ENCODE results near the gene OR5AU1.
"Not testable (repeated sequence)": the region's sequence is repeated elsewhere in the genome, so short reads cannot be mapped to it uniquely, and the experiment has no call there.

The OR5AU1 gene

DNA sequence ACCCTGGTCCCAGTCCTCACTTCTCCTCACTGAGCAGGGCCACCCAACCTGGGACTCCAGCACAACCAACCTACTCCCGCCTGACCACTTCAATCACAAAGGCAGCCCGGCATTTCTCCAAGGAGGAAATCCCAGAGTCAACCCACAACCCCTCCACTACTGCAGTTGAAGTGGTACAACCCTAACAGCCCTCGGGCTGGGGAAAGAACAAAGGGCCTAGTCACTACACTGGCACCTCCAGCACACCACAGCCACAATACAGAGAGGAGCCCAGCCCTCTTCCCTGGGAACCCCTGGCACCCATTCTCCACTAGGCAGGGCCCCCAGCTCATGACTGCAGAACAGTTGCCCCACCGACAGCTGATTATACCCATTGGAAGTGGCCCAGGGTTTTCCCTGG, 13.7 kb upstream of the OR5AU1 start:
- DNase-seq = no peak

DNA sequence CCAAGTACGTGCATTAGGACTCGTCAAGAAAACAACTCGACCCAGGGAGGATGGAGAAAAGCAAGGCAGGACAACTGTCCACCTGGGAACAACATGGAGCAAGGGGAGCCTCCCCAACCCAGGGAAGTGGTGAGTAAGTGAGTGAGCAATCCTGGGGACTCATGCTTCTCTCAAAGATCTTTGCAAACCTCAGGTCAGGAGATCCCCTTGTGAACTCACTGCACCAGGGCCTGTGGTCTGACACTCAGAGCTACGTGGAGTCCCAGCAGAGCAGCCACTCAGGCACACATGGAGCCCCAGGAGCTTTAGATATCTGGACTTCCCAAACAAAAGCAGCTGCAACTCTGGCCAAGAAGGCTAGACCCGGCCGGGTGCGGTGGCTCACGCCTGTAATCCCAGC, 12.2 kb upstream of the OR5AU1 start:
- no peak for DNase-seq

DNA sequence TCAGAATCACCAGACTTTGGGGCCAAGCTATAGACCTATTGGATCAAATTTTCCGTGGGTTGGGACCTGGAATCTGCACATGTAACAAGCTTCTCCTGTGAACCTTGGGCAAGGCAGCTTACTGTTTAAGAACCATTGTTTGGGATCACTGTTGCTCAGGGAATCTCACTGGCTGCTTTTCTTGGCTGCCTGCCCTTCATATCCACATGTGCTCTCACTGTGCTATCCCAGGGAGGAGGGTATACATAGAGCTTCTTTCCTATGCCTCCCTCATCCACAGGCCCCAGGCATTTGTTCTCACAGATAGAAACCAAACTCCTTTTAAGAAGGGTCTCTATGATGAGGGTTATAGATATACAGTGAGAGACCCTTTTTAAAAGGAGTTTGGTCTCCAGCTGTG, 9.8 kb upstream of the OR5AU1 start:
- not testable (repeated sequence) for DNase-seq

DNA sequence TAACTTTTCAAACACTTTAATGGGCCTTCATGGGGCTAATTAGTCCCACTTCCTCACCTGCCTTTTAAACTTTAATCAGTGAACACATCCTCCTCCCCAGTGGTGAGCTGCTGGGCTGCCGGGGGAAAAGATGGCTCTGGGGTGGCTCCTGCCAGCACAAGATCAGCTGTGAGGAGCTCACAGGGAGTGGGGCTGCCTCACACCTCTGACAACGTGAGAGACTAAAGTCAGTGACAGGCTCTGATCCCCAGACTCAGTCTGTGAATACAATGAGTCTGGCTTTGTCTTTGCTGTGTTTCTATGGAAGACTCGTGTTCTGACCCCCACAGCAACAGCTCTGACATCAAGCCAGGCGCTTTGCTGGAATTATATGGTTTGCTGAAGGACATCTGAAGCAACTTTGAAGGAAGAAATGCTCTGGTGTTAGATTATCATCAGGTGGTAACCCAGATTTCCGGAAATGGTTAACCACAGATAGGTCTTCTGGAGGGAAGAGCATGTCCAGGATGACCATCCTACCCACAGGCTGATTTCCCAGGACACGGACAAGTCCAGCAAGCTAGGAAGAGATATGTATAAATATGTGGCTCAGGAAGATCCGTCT, 9.2 kb upstream of the OR5AU1 start:
- not testable (repeated sequence) for DNase-seq

DNA sequence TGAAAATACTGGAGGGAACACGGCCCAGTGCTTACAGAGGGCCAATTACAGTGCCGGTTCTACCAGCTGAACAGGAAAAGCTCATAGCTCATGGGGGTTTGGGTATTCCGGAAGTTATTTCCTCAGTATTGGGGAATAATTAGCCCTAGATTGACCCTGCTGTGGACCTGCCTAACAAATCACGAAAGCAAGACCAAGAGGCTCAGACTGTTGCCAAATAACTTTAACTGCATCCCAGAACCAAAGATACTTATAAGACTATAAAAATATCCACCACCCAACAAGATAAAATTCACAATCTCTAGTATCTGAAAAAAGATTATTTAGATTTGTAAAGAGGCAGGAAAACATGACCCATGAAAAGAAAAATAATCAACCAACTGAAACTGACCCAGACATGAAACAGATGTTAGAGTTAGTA, 8.0 kb upstream of the OR5AU1 start:
- DNase-seq = no peak

DNA sequence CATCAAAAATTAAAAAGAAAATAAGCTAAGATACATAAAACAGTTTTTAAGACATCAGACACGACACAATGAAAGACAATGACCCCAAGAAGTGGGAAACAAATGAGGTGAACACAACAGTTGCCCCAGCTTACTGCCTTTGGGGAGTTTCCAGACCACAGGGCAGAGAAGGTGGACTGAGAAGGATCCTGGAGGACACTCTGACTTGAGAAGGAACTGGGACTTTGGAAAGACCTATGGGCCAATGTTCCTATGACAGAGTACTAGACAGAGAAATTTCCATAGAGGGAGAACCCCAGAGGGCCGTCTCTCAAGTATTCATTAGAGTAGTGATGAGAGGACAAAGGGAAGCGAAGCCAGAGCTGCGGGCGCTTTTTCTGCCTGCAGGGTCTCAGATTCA, 6.2 kb upstream of the OR5AU1 start:
- DNase-seq = no peak

DNA sequence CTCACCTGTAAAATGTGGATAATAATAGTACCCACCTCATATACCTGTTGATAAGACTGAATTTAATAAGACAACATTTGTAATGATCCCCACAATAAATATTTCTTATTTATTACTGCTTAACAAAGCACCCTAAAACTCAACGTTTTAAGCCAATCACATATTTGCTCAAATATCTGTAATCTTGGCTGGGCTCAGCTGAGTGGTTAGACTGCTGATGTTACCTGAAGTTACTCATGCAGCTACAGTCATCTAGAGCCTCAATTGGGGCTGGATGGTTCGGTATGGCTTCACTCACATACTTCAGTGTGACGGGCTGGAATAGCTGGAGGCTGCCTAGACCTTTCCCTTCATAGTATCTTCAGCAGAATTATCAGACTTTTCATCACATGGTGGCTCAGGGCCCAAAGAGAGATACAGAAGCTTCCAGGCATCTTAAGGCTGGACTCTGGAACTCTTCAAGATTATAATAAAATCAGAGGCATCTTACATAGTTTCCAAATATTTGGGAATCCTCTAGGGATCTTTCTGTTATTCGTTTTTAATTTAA, 4.3 kb upstream of the OR5AU1 start:
- DNase-seq = no peak

DNA sequence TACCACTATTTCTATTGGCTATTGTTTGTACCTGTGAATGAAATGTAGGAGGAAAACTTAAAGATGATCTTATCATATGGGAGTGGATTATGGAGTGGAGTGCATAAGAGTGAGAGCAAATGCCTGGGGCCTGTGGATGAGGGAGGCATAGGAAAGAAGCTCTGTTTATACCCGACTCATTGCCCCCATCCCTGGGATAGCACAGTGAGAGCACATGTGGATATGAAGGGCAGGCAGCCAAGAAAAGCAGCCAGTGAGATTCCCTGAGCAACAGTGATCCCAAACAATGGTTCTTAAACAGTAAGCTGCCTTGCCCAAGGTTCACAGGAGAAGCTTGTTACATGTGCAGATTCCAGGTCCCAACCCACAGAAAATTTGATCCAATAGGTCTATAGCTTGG, 2.3 kb upstream of the OR5AU1 start:
- not testable (repeated sequence) for DNase-seq

DNA sequence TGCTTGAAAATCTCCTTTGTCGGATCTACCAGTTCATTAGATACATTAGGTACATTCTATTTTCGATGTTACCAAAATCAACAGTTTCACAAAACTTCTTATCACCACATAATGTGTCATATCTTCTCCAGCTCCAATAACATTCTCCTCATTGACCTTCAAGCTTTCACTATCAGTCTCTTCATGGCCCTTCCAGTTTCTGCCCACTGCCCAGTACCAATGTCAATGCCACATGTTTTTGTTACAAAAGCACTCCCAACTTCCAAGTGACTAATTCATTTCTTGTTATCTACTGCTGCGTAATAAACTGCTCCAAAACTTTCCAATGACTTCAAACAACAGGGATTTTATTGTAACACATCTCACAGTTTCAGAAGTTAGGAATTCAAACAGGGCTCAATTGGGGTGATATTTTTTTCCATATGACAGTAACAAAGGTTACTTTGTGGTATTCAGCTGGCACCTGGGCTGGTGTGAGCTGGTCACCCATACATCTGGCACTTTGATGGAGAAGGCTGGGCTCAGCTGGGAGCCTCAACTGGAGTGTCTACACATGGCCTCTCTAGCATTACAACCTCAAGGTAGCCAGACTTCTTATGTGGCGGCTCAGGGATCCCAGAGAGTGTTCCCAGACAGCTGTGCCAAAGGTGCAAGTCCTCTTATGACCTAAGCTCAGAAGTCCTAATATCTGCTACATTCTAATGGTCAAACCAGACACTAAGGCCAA, 6.1 kb downstream of the OR5AU1 start:
- no peak for DNase-seq

DNA sequence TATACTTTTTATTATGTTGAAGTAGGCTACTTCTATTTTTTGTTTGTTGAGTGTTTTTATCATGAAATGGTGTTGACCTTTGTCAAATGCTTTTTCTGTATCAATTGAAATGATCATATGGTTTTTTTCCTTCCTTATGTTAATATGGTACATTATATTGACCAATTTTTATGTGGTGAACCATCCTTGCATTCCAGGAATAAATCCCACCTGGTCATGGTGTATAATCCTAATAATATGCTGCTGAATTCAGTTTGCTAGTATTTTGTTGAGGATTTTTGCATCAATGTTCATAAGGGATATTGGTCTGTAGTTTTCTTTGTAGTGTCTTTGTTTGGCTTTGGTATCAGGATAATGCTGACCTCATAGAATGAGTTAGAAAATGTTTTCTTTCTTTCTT, 10.4 kb downstream of the OR5AU1 start:
- no peak for DNase-seq

DNA sequence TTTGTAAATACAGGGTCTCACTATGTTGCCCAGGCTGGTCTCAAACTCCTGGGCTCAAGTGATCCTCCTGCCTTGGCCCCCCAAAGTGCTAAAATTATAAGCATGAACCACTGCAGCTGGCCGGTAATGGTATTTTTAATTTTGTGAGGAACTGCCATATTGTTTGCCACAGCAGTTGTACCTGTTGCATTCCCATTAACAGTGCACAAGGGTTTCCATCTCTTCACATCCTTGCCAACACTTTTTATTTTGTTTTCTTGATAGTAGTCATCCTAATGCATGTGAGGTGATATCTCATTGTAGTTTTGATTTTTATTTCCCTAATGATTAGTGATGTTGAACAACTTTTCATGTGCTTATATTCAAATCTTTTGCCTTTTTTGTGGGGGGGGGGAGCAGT, 13.5 kb downstream of the OR5AU1 start:
- DNase-seq = no peak

DNA sequence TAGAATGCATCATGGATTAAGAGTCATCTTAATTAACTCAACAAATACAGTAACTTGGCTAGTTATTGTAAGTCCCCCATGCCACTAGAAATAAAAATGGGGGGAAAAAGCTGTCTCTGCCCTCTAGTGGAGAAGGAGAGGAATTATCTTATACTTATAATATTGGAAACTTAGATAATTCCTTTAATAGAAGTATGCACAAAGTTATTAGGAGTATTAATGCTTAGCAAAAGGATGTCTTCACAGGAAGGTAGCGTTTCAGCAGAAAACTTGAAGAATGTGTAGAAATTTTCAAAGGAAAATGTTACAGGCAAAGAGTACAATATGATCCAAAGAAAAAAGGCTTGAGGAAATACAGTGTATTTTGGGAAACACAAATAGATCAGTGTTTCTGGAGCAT, 19.8 kb downstream of the OR5AU1 start:
- DNase-seq = peak; percentile 1

DNA sequence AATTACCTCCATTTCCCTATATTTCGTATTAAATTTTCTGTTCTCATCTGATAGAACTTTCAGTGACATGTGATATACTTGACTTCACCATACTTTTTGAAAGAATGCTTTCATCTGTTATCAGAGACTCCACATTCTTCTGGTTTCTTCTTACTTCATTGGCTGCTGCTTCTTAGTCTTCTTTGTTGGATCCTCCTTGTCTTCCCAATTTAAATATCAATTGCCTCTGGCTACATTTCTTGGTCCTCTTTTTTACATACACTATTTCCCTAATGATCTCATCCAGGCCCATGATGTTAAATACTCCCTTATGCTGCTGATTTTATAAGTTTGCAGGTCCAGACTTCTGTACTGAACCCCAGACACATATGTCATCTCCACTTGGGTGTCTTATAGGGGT, 22.0 kb downstream of the OR5AU1 start:
- no peak for DNase-seq

DNA sequence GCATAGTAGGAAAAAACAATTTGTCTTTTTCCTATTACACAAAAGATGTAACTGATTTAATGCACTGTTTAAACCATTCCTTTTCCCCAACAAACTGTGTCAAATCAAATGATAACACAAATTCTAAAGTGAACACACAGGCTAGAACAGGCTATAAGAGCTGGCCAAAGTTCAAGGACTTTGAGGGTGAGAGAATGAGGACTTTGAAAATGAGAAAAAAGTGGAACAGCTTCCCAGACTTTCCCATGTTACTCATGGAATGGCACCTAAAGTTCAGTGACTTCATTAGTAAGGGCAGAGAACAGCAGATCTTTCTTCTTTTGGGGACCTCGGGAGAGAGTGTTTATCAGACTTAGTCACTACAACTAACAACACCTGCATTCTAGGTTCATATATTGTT, 32.4 kb downstream of the OR5AU1 start:
- DNase-seq = no peak

DNA sequence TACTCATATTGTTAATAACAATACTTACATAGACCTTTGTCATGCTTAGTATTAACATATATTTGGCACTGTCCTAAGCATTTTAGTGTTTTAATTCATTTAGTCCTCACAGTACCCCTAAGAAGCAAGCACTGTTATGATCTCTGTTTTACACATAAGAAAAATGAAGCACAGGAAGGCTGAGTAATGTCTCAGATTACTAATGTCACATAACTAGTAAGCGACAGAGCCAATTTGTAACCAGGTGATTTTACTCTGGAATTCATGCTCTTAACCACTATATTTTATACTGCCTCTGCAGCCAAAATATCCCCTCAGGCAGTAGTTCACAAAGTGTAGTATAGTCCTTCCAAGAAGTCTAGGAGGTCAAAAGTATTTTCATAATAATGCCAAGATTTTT, 34.7 kb downstream of the OR5AU1 start:
- no peak for DNase-seq

DNA sequence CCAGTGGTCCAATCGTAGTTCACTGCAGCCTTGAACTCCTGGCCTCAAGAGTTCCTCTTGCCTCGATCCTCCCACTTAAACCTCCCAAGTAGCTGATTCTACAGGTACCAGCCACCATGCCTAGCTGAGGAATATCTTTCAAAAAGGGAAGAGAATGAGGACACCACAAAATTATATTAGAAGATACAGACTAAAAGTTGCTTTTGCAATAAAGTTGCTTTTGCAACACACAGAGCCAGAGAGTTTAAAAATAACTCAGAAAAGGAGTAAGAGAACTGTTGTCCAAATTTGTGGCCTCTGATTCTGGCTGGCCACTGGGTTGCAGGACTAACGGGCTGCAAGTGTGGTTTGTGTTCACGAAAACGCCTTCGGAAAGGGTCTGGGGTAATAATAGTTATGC, 35.2 kb downstream of the OR5AU1 start:
- no peak for DNase-seq

DNA sequence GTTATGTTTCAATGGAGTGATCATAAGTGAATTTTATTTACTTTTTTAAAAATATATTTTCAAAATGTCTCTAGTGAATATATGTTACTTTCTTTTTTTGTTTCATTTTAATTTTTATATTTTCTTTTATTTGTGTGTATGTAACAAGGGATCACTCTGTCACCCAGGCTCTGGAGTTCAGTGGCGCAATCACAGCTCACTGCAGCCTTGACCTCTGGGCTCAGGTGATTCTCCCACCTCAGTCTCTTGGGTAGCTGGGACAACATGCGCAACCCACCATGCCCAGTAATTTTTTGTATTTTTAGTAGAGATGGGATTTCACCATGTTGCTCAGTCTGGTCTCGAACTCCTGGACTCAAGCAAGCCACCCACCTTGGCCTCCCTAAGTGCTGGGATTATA, 36.9 kb downstream of the OR5AU1 start:
- DNase-seq = no peak

DNA sequence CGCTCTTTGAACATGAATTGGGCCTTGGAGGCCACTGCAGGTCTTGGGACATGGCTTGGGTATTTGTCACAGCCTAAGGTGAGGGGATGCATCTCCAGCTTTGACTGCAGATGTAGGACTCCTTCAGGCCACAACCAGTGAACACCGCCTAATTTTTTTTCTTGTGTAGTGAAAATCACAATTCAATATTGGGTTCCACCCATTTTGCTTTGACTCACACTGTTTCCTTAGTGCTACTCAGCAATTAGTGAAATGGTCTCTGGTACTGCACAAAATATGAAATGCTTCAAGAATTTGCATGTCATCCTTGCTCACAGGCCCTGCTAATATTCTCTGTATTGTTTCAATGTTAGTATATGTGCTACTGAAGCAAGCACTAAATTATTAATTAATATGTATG, 42.5 kb downstream of the OR5AU1 start:
- no peak for DNase-seq

DNA sequence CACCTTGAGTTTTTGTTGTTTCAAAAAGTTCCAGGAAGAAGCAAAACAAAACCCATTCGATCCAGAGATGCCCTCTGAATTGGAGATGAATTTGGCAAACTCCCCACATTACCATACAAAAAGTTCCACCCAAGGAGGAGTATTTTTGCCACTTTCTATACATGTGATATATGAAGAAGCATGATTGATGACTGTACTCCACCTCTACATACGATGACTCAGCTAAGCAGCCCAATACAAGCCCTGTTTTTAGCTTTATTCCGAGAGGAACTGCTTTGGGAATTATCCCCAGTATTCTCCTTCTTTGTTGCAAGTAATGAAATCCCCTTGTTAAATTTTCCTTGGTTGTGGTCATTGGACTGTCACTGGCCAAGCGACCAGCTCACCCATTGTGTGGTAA, 43.6 kb downstream of the OR5AU1 start:
- no peak for DNase-seq

DNA sequence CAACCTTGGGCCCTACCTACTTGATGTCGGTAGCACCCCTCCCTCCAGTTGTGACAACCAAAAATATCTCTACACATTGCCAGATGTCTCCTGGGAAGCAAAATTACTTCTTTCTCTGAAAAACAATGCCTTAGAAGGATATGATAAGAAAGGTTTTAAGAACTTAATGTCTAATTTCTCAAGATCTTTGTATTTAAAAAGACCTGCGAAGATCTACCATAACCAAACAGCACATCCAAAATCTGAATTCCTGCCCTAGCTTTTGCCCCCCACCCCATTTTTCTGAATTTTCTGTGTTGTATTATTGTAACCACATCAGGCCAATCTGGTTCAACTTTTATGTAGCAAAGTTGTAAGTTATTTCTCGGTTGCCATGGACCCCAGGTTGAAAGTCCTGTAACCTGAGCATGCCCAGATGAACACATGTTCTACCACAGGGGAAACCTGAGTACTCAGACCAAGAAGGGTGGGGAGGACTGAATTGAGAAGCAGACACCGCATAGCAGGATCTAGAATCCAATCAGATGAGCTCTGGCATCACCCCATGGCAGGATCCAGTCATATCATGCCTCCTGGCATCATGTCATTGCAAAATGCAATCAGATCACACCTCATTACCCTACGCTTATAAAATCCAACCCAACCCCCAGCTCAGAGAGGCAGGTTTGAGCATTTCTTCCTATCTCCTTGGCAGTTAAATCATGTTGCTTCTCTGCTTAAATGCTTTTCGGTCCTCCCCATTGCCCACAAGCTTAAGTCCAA, 46.3 kb downstream of the OR5AU1 start:
- DNase-seq = no peak

DNA sequence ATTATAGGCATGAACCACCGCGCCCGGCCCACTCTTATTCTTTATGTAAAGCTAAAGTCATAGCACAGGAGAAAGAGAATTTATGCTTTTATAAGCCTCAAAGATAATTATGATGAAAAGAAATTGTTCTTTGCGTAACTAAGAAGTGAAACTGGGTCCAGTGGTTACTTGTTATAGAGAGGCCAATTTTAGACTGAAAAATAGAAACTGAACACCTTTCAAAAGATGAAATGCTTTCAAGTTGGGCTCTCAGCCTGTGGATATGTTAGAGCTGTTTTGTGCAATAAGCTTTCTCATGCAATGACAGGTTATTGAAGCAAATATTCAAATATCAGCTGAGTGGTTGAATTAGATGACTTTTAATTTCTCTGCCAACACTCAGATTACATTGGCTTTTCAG, 47.1 kb downstream of the OR5AU1 start:
- no peak for DNase-seq

DNA sequence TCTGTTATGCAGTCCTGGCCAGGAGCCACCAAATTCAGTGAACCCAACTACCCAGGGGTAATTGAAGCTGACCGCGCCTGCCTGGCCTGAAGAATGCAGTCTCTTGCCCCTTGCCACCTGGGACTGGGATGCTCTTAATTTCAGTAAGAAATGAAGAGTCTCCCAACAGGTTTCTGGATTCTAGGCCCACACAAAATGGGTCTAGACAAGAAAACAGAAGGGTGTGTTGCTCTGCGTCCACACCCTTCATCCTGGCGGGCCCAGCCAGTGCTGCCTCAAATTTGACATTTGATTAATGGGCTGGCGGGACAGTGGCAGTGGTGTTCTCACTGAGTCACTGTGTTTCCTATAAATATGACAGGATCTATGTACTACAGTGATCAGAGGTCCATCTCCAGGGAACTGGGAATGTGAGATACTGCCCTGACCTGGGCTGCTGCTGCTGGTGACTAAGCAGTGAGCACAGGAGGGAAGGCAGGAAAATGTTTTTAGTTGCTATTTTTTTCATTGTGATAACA, 48.5 kb downstream of the OR5AU1 start:
- peak; percentile 24 for DNase-seq

DNA sequence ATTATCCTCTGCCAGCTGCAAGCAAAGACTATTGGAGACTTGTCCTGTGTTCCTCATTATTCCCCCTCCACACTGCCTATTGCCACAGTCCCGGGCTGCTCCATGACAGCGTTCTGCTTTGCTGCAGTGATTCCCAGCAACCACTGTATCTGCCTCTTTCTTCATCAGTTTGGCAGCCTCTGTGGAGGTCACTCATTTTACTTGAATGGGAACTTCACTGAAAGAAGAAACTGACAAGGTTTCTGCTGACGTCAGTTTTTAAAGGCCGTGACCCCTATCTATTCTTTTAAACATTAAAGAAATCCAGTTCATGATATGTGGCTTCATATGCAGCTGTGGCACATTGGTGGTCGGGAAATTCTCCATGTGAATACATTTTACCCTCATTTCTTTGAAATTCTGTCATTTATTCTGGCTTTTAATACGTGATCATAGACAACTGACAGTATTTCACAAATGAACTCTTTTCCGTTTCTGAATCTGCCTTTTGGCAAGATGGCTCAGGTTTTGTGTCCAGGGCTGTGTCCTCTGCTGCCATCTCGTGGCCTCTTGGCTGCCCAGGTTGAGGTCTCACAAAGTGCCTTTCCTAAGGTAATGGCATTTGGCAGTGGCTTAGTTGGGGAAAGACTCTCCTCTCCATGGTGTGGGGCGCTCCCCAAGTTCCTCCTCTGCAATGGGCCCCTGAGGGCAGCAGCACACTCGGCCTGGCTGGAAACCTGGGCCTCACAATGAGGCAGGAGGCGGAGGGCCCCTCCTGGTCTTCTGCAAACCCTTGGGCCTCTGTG, 49.2 kb downstream of the OR5AU1 start:
- peak; percentile 87 for DNase-seq

Measured in retina (tissue), 1 donor.